Activated naive CD4-positive, alpha-beta T cell treated with anti-CD3 and anti-CD28 coated beads, Interleukin-2, amount 10 ng/mL, durations not matched to agents 7 days and 5 days (primary cell): ENCODE data around the gene FBF1.
A peak's percentile ranks its signal among the peaks of the same experiment; 100 is the strongest.
"Not testable (repeated sequence)": the region's sequence is repeated elsewhere in the genome, so short reads cannot be mapped to it uniquely, and the experiment has no call there.

Source experiments
- CTCF ChIA-PET: fragments of 350-600 bp; sonication (Branson Sonifier 250); formaldehyde crosslinking; loops from one replicate; lab custom pipeline; 2021; ENCODE audit warnings: antibody characterized with exemption; lab: Charles Lee
- DNase-seq: peaks from one replicate; pipeline ENCODE4 v3.0.0-alpha.2; 2020
- H3K27ac Mint-ChIP-seq: one replicate; pipeline ENCODE4 v1.8.0; 2021; ENCODE audit warnings: mild to moderate bottlenecking, moderate library complexity, mixed read lengths
- H3K27me3 Mint-ChIP-seq: one replicate; pipeline ENCODE4 v1.8.0; 2021; ENCODE audit warnings: mild to moderate bottlenecking, mixed read lengths
- H3K36me3 Mint-ChIP-seq: one replicate; pipeline ENCODE4 v1.8.0; 2021; ENCODE audit warnings: mixed read lengths
- H3K4me1 Mint-ChIP-seq: one replicate; pipeline ENCODE4 v1.8.0; 2021; ENCODE audit warnings: mixed read lengths
- H3K4me3 Mint-ChIP-seq: one replicate; pipeline ENCODE4 v1.8.0; 2021; ENCODE audit warnings: mild to moderate bottlenecking, moderate library complexity, mixed read lengths
- H3K9me3 Mint-ChIP-seq: one replicate; pipeline ENCODE4 v1.8.0; 2021; ENCODE audit warnings: mixed read lengths

Gene FBF1

DNA sequence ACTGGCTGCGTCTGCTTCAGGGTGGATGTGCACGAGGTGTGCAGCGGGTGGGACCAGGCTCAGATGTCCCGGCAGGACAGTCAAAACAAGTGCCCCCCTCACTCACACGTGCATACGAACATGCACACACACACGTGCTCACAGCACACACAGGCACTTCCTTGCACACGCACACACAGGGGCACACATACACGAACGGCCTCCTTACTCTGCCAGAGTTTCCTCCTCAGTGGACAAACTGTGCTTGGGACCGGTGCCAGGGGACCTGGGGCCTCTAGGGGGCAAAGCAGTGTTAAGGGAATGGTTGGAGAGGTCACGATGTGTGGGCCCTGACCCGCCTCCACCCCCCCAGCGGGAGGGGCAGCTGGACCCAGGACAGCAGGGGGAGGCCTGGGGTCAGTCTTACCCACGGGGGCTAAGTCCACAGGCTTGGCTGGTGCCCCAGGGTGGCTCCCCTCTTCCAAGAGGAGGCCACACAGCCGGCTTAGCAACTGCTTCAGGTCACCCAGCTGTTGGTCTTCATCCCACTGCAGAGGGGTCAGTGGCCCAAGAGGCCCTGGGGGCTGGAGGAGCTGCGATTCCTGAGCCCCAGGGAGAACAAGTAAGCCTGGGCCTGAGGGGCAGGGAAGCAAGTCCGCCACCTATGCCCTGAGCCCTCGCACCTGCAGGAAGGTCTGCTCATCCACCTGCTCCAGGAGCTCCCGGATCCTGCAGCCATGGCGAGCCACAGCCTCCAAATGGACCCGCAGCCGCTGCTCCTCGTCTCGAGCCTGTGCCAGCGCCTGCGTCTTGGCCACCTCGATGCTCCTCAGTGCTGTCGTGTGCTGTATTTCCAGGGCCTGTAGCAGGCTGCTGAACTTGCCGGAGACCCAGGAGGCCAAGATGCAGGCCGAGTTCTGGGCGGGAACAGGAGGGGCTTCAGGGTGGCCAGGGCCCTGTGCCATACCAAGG is 49.0 kb downstream of the FBF1 start:
- Mint-ChIP-seq H3K4me1 (peaks cover 20% of the 10 kb centered on the region), H3K27me3 (no peaks in the 10 kb centered on the region), H3K9me3 (no peaks in the 10 kb centered on the region), H3K27ac (no peak overlapping the region), H3K4me3 (no peak overlapping the region), H3K36me3 (peaks cover 15% of the 10 kb centered on the region)
- CTCF ChIA-PET: no interaction called here
- no peak for DNase-seq

DNA sequence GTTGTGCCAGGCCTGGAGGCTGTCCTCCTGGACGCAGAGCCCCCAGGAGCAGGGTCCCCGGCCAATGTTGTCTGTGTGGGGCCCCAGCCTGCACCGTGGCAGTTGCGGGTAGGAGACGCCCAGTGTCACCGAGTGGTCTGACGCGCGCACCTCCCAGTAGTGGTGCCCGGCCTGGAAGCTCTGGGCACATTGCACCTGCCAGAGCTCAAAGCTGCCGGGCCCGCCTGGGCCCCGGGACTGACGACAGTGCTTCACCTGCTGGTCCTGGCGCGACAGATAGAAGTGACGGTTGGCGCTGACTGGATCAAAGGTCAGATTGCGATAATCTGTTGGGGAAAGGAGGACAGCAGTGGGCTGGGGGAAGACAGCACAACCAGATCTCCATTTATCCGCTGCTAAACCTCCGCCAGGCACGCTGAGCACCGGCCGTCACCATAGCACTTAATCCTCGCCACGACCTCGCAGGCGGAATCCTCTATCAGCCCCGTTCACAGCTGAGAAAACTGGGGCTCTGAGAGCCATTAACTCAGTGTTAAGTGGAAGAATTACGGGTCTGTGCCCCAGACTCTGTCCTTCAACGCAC is 49.7 kb downstream of the FBF1 start:
- Mint-ChIP-seq H3K9me3 (no peaks in the 10 kb centered on the region), H3K4me3 (no peak overlapping the region), H3K27ac (no peak overlapping the region), H3K27me3 (no peaks in the 10 kb centered on the region), H3K4me1 (peaks cover 20% of the 10 kb centered on the region), H3K36me3 (peaks cover 15% of the 10 kb centered on the region)
- CTCF ChIA-PET: no interaction called here
- DNase-seq: no peak

DNA sequence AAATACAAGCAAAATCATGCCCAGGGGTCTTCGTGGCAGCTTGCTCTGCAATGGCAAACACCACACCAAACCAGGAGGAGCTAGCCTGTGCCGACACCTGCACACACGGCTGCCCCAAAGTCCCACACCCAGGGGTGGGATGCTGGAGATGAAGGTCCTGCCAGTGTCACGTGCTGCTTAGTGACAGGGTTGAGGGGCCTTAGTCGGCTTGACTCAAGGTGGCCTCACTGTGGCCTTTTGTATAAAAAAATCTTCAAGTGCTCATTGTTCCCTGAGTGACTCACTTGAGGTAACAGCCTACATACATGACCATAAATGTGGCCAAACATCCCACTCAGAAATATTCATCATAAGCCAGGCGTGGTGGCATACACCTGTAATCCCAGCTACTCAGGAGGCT is 51.4 kb downstream of the FBF1 start:
- Mint-ChIP-seq H3K27me3 (no peaks in the 10 kb centered on the region), H3K36me3 (peaks cover 10% of the 10 kb centered on the region), H3K9me3 (no peaks in the 10 kb centered on the region), H3K4me1 (peaks cover 9% of the 10 kb centered on the region), H3K27ac (no peak overlapping the region), H3K4me3 (no peak overlapping the region)
- DNase-seq: no peak
- CTCF ChIA-PET: interaction anchor here (0.8 to 1.2 kb wide), 4 partner anchors 9 to 86 kb away, joined by 3 read pairs; no protein-coding TSS in a partner anchor

DNA sequence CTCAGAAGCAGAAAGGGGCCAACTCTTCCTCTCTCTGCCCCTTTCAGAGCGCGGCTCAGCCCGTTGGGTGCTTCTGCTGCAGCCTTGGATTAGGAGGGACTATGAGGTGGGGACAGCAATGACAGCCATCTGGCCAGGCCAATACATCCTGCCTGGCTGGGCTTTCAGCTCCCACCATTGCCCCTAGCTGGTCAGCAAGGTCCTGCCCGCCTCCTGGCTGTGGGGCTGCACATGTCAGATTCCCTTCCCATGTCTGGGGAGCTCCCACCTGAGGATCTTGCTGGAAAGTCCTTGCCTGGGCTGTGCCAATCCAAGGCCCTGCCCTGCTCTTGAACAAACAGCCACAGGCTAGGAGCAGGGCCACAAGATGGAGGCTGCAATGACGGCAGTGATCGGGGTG is 52.4 kb downstream of the FBF1 start:
- no peak overlapping the region for H3K27ac Mint-ChIP-seq
- no peaks in the 10 kb centered on the region for H3K27me3 Mint-ChIP-seq
- no peaks in the 10 kb centered on the region for H3K9me3 Mint-ChIP-seq
- peaks cover 10% of the 10 kb centered on the region for H3K36me3 Mint-ChIP-seq
- CTCF ChIA-PET: interaction anchor here (1.0 to 1.3 kb wide), 3 partner anchors 8 to 27 kb away, joined by 3 to 5 read pairs (median 3); partner anchors contain the start of genes TRIM47 and TRIM65
- H3K4me3 Mint-ChIP-seq: no peak overlapping the region
- H3K4me1 Mint-ChIP-seq: no peaks in the 10 kb centered on the region
- no peak for DNase-seq

DNA sequence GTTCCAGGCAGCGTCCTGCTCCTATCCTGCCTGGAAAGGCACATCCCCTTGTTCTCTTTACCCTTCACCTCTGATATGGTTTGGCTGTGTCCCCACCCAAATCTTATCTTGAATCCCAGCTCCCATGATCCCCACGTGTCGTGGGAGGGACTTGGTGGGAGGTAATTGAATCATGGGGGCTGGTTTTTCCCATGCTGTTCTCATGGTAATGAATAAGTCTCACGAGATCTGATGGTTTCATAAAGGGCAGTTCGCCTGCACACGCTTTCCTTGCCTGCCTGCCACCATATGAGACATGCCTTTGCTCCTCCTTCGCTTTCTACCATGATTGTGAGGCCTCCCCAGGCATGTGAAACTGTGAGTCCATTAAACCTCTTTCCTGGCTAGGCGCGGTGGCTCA is 55.0 kb downstream of the FBF1 start:
- H3K36me3 Mint-ChIP-seq, H3K27ac Mint-ChIP-seq, H3K4me3 Mint-ChIP-seq, H3K9me3 Mint-ChIP-seq, DNase-seq: not testable (repeated sequence)
- H3K27me3 Mint-ChIP-seq: peaks cover 23% of the 10 kb centered on the region
- CTCF ChIA-PET: interaction anchor here (1.3 to 1.7 kb wide), 2 partner anchors 10 to 38 kb away, joined by 3 read pairs; no protein-coding TSS in a partner anchor
- H3K4me1 Mint-ChIP-seq: peaks cover 16% of the 10 kb centered on the region

DNA sequence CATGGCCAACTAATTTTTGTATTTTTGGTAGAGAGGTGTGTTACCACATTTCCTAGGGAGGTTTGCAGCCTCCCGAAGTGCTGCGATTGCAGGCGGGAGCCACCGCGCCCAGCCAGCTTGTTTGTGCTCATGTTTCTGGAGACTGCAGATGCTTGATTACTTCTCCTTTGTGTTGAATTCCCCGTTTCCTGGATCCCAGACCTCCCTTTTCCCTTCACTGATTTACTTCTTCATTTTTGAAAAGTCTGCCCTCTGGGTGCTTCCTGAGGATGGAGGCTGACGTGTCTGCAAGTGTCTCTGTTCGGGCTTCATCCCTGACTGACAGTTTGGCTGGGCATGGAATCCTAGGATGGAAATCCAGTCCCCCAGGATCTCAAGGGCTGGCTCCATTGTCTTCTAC is 55.4 kb downstream of the FBF1 start:
- Mint-ChIP-seq H3K9me3 (no peaks in the 10 kb centered on the region), H3K36me3 (peaks cover 4% of the 10 kb centered on the region), H3K4me3 (no peak overlapping the region), H3K4me1 (peaks cover 16% of the 10 kb centered on the region), H3K27me3 (peaks cover 28% of the 10 kb centered on the region), H3K27ac (no peak overlapping the region)
- no peak for DNase-seq
- CTCF ChIA-PET: interaction anchor here (1.3 to 1.7 kb wide), 2 partner anchors 10 to 37 kb away, joined by 3 read pairs; no protein-coding TSS in a partner anchor

DNA sequence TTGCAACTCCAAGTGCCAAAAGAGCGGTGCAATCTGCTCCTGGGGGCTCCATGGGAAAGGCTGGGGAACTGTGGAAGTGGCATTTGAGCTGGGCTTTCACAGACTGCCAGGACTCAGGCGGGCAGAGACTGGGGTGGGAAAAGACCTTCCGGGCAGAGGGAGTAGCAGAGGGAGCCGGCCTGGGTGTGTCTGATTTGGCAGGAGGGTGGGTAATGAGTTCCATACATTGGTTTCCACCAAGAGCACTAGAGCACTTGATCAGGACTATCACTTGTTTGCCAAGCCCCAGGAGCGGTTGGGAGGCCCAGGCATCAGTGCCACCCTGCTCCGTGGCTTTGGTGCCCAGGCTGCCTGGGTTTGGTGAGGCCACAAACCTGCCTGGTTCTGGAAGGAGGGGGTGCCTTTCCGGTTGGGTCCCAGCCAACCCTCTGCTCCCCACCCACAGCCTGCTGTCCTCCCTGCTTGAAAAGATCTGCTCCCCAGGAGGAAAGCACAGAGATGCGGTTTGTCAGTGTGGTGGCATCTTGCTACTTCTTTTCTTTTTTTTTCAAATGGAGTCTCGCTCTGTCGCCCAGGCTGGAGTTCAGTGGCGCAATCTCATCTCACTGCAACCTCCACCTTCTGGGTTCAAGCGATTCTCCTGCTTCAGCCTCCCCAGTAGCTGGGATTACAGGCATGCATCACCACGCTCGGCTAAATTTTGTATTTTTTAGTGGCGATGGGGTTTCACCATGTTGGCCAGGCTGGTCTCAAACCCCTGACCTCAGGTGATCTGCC is 59.0 kb downstream of the FBF1 start:
- DNase-seq: no peak

DNA sequence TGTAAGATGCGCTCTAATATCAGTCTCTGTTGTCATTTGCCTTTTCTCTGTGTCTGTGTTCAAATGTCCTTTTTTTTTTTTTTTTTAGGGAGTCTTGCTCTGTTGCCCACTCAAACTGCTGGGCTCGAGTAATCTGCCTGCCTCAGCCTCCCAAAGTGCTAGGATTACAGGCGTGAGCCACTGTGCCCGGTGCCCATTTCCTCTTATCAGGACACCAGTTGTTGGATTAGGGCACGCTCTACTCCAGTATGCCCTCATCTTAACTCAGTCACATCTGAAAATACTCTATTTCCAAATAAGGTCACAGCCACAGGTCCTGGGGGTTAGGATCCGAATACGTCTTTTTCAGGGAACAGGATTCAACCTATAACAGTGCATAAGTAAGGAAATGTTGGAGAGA is 60.6 kb downstream of the FBF1 start:
- H3K27me3 Mint-ChIP-seq: peaks cover 52% of the 10 kb centered on the region
- H3K36me3 Mint-ChIP-seq: peaks cover 7% of the 10 kb centered on the region
- CTCF ChIA-PET: interaction anchor here (1.1 to 9.2 kb wide), 3 partner anchors 10 to 22 kb away, joined by 3 to 103 read pairs (median 56); partner anchors contain the start of genes TRIM65 and WBP2
- no peaks in the 10 kb centered on the region for H3K9me3 Mint-ChIP-seq
- no peak for DNase-seq
- peak overlapping the region; percentile 31 for H3K4me3 Mint-ChIP-seq
- no peak overlapping the region for H3K27ac Mint-ChIP-seq
- H3K4me1 Mint-ChIP-seq: peaks cover 45% of the 10 kb centered on the region

More for the DNA sequence above, 59.0 kb downstream of the FBF1 start:
- H3K27me3 Mint-ChIP-seq: peaks cover 52% of the 10 kb centered on the region
- H3K4me1 Mint-ChIP-seq: peaks cover 29% of the 10 kb centered on the region
- H3K36me3 Mint-ChIP-seq: peaks cover 2% of the 10 kb centered on the region
- H3K9me3 Mint-ChIP-seq: no peaks in the 10 kb centered on the region
- CTCF ChIA-PET: interaction anchor here (1.0 to 9.2 kb wide), 3 partner anchors 16 to 34 kb away, joined by 3 to 103 read pairs (median 56); partner anchors contain the start of genes TRIM65 and WBP2
- peak overlapping the region; percentile 28 for H3K27ac Mint-ChIP-seq
- H3K4me3 Mint-ChIP-seq: no peak overlapping the region

DNA sequence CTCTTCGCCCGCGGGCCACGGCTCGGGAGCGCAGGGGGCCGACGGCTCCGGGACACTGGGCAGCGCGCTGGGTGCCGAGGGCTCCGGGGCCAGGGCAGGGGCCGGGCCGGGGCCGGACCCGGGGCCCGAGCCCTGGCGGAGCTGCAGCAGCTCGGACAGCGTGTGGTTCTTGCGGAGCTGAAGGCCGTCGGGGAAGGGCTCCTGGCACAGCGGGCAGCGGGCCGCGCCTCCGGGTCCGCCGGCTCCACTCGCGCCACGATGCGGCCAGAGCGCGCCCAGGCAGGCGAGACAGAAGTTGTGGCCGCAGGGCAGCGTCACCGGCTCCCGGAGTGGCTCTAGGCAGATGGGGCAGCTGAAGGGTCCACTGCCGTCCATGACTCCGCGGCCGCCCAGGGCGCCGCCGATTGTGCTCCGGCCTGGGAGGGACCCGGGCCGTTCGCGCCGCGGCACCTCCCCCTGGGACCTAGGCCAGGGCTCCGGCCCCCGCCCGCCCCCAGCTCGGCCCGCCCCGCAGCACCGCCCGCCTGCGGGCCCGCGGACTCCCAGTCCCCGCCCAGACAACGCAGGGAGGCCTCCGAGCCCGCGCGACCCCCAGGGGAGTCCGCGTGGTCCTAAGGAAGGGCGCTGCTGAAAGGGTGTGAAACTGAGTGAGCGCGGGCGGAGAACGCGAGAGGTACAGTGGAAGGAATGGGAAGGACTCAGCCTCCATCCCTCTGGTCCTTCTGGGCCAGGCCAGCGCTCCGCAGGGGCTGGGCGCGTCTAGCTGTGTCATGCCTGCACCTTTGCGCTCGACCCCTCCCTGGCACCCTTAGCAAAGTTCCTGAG is 62.5 kb downstream of the FBF1 start, which contains the start of gene TRIM47:
Gene TRIM47 (minus strand): TSS at position 408 of the 825 bp plus-strand sequence. CDS start 33 bp downstream, at position 375.
- peak; percentile 50 for DNase-seq
- no peaks in the 10 kb centered on the region for H3K9me3 Mint-ChIP-seq
- peak within 1 kb of the TSS; percentile 93 for H3K27ac Mint-ChIP-seq
- peaks cover 56% of the 10 kb centered on the region for H3K4me1 Mint-ChIP-seq
- H3K27me3 Mint-ChIP-seq: peaks cover 52% of the 10 kb centered on the region
- H3K36me3 Mint-ChIP-seq: peaks cover 16% of the 10 kb centered on the region
- peak within 1 kb of the TSS; percentile 97 for H3K4me3 Mint-ChIP-seq
- CTCF ChIA-PET: interaction anchor here (0.7 to 9.2 kb wide), 7 partner anchors 10 to 243 kb away, joined by 3 to 103 read pairs (median 5); partner anchors contain the start of genes TRIM65 and WBP2

DNA sequence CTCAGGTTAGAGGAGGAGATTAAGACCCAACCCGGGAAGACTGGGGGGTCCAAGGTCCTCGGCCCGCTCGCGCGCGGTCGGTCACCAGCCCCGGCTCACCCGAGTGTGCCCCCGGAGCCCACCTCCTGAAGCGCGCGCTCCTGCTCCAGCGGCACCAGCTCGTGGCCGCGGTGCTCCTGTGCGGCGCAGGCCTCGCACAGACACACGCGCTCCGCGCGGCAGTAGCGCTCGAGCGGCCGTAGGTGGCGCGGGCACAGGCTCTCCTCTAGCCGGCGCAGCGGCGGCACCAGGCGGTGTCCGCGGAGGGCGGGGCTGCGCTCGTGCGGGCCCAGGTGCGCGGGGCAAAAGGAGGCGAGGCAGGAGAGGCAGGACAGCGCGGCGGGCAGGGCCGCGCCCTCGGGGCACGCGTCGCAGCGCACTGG is 63.1 kb downstream of the FBF1 start:
- peaks cover 48% of the 10 kb centered on the region for H3K27me3 Mint-ChIP-seq
- no peaks in the 10 kb centered on the region for H3K9me3 Mint-ChIP-seq
- peaks cover 62% of the 10 kb centered on the region for H3K4me1 Mint-ChIP-seq
- peak overlapping the region; percentile 93 for H3K27ac Mint-ChIP-seq
- CTCF ChIA-PET: interaction anchor here (0.6 to 9.2 kb wide), 9 partner anchors 11 to 70 kb away, joined by 3 to 103 read pairs (median 5); partner anchors contain the start of genes TRIM65 and WBP2
- H3K4me3 Mint-ChIP-seq: peak overlapping the region; percentile 97
- peak; percentile 85 for DNase-seq
- H3K36me3 Mint-ChIP-seq: peaks cover 16% of the 10 kb centered on the region

DNA sequence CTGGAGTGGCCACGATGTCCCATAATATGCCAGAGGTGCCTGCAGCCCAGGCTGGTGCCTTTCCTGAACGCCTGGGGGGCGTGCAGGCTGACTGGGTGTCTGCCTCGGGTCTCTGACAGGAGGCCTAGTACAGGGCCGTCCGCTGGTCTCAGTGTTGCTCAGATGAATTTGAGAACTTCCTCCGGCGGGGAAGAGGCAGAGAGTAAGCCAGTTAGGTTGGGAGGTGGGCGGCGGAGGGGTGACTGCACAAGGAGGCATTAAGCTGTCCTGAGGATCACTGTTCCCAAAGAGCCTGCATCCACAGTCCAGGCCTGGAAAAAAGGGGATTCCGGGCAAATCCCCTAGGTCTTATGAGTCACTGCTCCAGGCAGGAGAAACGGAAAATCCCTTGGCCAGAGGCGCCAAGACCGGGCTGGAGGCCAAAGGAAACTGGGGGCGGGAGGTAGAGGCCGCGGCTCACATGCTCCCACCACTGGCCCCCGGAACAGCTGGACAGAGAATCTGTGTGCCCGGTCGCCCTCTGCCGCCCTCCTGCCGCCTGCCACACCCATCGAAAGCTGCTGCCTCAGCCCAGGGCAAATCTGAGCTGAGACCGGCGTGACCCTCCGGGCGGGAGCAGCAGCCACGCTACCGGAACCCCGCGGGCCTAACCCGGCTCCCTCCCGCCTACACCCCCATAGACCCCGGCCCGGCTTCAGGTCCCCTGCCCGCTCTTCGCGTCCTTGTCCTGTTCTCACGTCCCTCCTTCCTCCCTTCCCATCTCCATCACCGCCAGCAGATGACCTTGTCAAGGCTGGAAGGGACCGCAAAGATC is 63.7 kb downstream of the FBF1 start:
- CTCF ChIA-PET: interaction anchor here (0.6 to 9.2 kb wide), 11 partner anchors 10 to 69 kb away, joined by 3 to 103 read pairs (median 5); partner anchors contain the start of genes TRIM65 and WBP2
- Mint-ChIP-seq H3K4me1 (peaks cover 62% of the 10 kb centered on the region), H3K27me3 (peaks cover 41% of the 10 kb centered on the region), H3K27ac (peak overlapping the region; percentile 93), H3K4me3 (peak overlapping the region; percentile 97), H3K36me3 (peaks cover 16% of the 10 kb centered on the region), H3K9me3 (no peaks in the 10 kb centered on the region)
- peak; percentile 49 for DNase-seq
